ENCODE results near the gene IPO5.

DNA sequence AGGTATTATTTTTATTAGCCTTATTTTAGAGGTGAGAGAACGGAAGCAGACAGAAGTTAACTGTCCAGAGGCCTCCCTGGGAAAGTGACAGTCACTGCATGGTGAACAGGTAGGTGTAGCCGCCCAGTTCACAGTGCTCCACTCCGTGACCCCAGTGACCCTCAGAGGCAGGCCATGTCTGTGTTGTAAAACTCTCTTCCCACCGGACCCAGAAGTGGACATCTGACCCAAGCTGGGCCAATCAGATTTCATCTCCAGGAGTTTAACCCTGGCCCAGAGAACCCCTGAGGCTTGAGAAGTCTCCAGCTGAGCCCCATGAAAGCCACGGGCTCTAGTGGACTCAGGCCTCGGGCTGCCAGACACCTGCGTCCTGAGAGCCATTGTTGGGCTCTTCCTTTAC is 105.8 kb downstream of the IPO5 start:
- TF ChIP-seq, protein P1, sequence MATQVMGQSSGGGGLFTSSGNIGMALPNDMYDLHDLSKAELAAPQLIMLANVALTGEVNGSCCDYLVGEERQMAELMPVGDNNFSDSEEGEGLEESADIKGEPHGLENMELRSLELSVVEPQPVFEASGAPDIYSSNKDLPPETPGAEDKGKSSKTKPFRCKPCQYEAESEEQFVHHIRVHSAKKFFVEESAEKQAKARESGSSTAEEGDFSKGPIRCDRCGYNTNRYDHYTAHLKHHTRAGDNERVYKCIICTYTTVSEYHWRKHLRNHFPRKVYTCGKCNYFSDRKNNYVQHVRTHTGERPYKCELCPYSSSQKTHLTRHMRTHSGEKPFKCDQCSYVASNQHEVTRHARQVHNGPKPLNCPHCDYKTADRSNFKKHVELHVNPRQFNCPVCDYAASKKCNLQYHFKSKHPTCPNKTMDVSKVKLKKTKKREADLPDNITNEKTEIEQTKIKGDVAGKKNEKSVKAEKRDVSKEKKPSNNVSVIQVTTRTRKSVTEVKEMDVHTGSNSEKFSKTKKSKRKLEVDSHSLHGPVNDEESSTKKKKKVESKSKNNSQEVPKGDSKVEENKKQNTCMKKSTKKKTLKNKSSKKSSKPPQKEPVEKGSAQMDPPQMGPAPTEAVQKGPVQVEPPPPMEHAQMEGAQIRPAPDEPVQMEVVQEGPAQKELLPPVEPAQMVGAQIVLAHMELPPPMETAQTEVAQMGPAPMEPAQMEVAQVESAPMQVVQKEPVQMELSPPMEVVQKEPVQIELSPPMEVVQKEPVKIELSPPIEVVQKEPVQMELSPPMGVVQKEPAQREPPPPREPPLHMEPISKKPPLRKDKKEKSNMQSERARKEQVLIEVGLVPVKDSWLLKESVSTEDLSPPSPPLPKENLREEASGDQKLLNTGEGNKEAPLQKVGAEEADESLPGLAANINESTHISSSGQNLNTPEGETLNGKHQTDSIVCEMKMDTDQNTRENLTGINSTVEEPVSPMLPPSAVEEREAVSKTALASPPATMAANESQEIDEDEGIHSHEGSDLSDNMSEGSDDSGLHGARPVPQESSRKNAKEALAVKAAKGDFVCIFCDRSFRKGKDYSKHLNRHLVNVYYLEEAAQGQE (IDR thresholded peaks at IDR 0.05; ENCODE audit: low read depth), result no peak
- TF ChIP-seq FOXM1 (IDR thresholded peaks at IDR 0.05; ENCODE audit: borderline replicate concordance, low read depth) (no peak), EP300 (IDR thresholded peaks at IDR 0.05; ENCODE audit: borderline replicate concordance) (no peak), TAF1 (IDR thresholded peaks at IDR 0.05; ENCODE audit: low read depth) (no peak), YY1 (IDR thresholded peaks at IDR 0.05; ENCODE audit: low read depth) (no peak), CEBPB (IDR thresholded peaks at IDR 0.05) (no peak), TEAD4 (IDR thresholded peaks at IDR 0.05) (no peak), TCF12 (IDR thresholded peaks at IDR 0.05; ENCODE audit: low read depth) (no peak), NFIC (IDR thresholded peaks at IDR 0.05) (no peak), RAD21 (IDR thresholded peaks at IDR 0.05; ENCODE audit: low read depth) (no peak), USF1 (IDR thresholded peaks at IDR 0.05) (no peak), EGR1 (IDR thresholded peaks at IDR 0.05) (no peak), ZBTB7A (IDR thresholded peaks at IDR 0.05; ENCODE audit: low read depth) (no peak)
- TF ChIP-seq, protein P2, sequence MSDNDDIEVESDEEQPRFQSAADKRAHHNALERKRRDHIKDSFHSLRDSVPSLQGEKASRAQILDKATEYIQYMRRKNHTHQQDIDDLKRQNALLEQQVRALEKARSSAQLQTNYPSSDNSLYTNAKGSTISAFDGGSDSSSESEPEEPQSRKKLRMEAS (IDR thresholded peaks at IDR 0.05), result no peak

Data from Ishikawa (cell line).